CD14-positive monocyte (primary cell): ENCODE measurements around the gene LCLAT1. TPM values are rescaled to one million over a fixed set of nuclear protein-coding genes. Genes with fewer than 3 reads are reported as not detected.

Experiments used
- DNase-seq, 3 donors: peaks; one replicate each; pipeline ENCODE4 v3.0.0-alpha.2; 2011 to 2022
- H2AFZ ChIP-seq: 2 replicates; pipeline ENCODE4 v1.6.0; 2012; ENCODE audit warnings: mild to moderate bottlenecking, low read depth, low read length, inconsistent platforms; ENCODE audit not compliant: insufficient read depth, poor library complexity, severe bottlenecking
- H3K27ac ChIP-seq, 2 donors: 1 replicate in 1 of 2; 2 replicates in 1 of 2; pipeline ENCODE4 v1.5.1; 2012 to 2013; ENCODE audit warnings: low read length in 2 of 2, control low read depth in 1 of 2, inconsistent platforms in 1 of 2, low read depth in 1 of 2, mild to moderate bottlenecking in 1 of 2
- H3K27me3 ChIP-seq, 2 donors: one replicate each; pipeline versions ENCODE4 v1.6.0 to v1.6.1; 2011 to 2013; ENCODE audit warnings: low read length in 2 of 2; ENCODE audit not compliant: control insufficient read depth in 2 of 2, insufficient read depth in 2 of 2
- H3K36me3 ChIP-seq, 2 donors: replicated peaks in 1 of 2; 1 replicate in 1 of 2; 2 replicates in 1 of 2; pipeline versions ENCODE4 v1.5.1 to v1.6.1; 2012 to 2013; ENCODE audit warnings: low read length in 2 of 2, control low read depth in 1 of 2, inconsistent platforms in 1 of 2, mild to moderate bottlenecking in 1 of 2; ENCODE audit not compliant: insufficient read depth in 2 of 2, control insufficient read depth in 1 of 2
- H3K4me1 ChIP-seq, 2 donors: 1 replicate in 1 of 2; 2 replicates in 1 of 2; pipeline versions ENCODE4 v1.5.1 to v1.6.1; 2012 to 2013; ENCODE audit warnings: low read length in 2 of 2, control low read depth in 1 of 2, inconsistent platforms in 1 of 2, mild to moderate bottlenecking in 1 of 2, moderate library complexity in 1 of 2; ENCODE audit not compliant: insufficient read depth in 2 of 2, control insufficient read depth in 1 of 2
- H3K4me2 ChIP-seq: replicated peaks from 2 replicates; pipeline ENCODE3; 2012; ENCODE audit warnings: low read length, moderate library complexity, mild to moderate bottlenecking; ENCODE audit not compliant: poor library complexity, severe bottlenecking; ENCODE audit errors: extremely low read depth
- H3K4me3 ChIP-seq, 3 experiments: fragments of 200-600 bp in 1 of 3; sonication (generic) in 1 of 3; replicated peaks in 1 of 3; 1 replicate in 2 of 3; 2 replicates in 1 of 3; pipeline ENCODE4 v1.5.1; 2011 to 2013; ENCODE audit warnings: low read length in 3 of 3, mild to moderate bottlenecking in 3 of 3, control low read depth in 2 of 3, low read depth in 2 of 3, inconsistent platforms in 1 of 3, moderate library complexity in 1 of 3
- H3K79me2 ChIP-seq: 2 replicates; pipeline ENCODE4 v1.6.0; 2012; ENCODE audit warnings: mild to moderate bottlenecking, control low read depth, inconsistent platforms, low read length, moderate library complexity; ENCODE audit not compliant: insufficient read depth
- H3K9ac ChIP-seq: 2 replicates; pipeline ENCODE4 v1.6.0; 2017; ENCODE audit warnings: low read length, mild to moderate bottlenecking; ENCODE audit not compliant: insufficient read depth, poor library complexity, severe bottlenecking
- H3K9me3 ChIP-seq, 2 donors: replicated peaks in 1 of 2; 1 replicate in 1 of 2; 2 replicates in 1 of 2; pipeline versions ENCODE4 v1.5.1 to v1.6.1; 2012 to 2013; ENCODE audit warnings: low read length in 2 of 2, control low read depth in 1 of 2; ENCODE audit not compliant: control insufficient read depth in 1 of 2, insufficient read depth in 1 of 2
- H4K20me1 ChIP-seq: 2 replicates; pipeline ENCODE4 v1.6.0; 2012; ENCODE audit warnings: mild to moderate bottlenecking, low read length, control low read depth, moderate library complexity; ENCODE audit not compliant: insufficient read depth
- H3K27ac Mint-ChIP-seq, 7 donors: one replicate each; pipeline ENCODE4 v1.8.0; 2020; ENCODE audit warnings: mild to moderate bottlenecking in 7 of 7, mixed read lengths in 7 of 7, moderate library complexity in 6 of 7, inconsistent platforms in 2 of 7
- H3K27me3 Mint-ChIP-seq, 3 donors: one replicate each; pipeline ENCODE4 v1.8.0; 2021 to 2022; ENCODE audit warnings: low read depth in 3 of 3, mild to moderate bottlenecking in 3 of 3, mixed read lengths in 3 of 3, moderate library complexity in 3 of 3, inconsistent platforms in 1 of 3
- H3K36me3 Mint-ChIP-seq, 2 donors: one replicate each; pipeline ENCODE4 v1.8.0; 2020; ENCODE audit warnings: mixed read lengths in 2 of 2, inconsistent platforms in 1 of 2, mild to moderate bottlenecking in 1 of 2
- H3K4me1 Mint-ChIP-seq: one replicate; pipeline ENCODE4 v1.8.0; 2020; ENCODE audit warnings: mild to moderate bottlenecking, mixed read lengths
- H3K4me3 Mint-ChIP-seq, 2 donors: one replicate each; pipeline ENCODE4 v1.8.0; 2020; ENCODE audit warnings: mild to moderate bottlenecking in 2 of 2, mixed read lengths in 2 of 2, moderate library complexity in 1 of 2
- H3K9me3 Mint-ChIP-seq, 7 donors: one replicate each; pipeline ENCODE4 v1.8.0; 2020 to 2022; ENCODE audit warnings: mixed read lengths in 7 of 7, mild to moderate bottlenecking in 6 of 7, moderate library complexity in 6 of 7, inconsistent platforms in 2 of 7
- whole genome bisulfite sequencing: methylation state at CpG from one replicate; pipeline ENCODE4 v1.1.5; 2013; ENCODE audit warnings: missing lambda C conversion rate; ENCODE audit not compliant: insufficient coverage; 5-methylcytosine and 5-hydroxymethylcytosine counted together
- intact Hi-C, 2 donors: fragments of 100-400 bp; cut with micrococcal nuclease; formaldehyde crosslinking; loops; one replicate each; pipeline versions ENCODE4 v1.15.0 to v1.15.1; 2023
- polyA plus RNA-seq, 3 donors: library from polyadenylated mRNA; depleted of rRNA in 1 of 3; unstranded in 2 of 3; stranded (reverse) in 1 of 3; fragments of 300-500 nt in 2 of 3; fragments of >200 nt in 1 of 3; fragmentation: Illumina TruSeq in 2 of 3; gene quantifications; 1 replicate in 2 of 3; 2 replicates in 1 of 3; pipeline ENCODE4 v1.2.3, GENCODE V29; 2012 to 2021
- TF ChIP-seq, protein P1 (sequence below): fragments of 200-600 bp; IDR thresholded peaks from one replicate; pipeline ENCODE4 v1.8.0; 2022; ENCODE audit warnings: antibody characterized with exemption, mild to moderate bottlenecking

Gene LCLAT1
- polyA plus RNA-seq, 3 donors, result 1.2 to 5.7 (median 1.3) TPM

GRCh38 chr2:30436859-30437435 lies 10.1 kb upstream of the LCLAT1 start:
- no peaks in the 10 kb centered on the region for H3K27me3 ChIP-seq
- H3K36me3 ChIP-seq, result no peaks in the 10 kb centered on the region
- Mint-ChIP-seq H3K4me3 (no peak overlapping the region), H3K27me3 (peaks cover 1 to 12% (median 3%) of the 10 kb centered on the region in 3 donors), H3K36me3 (no peaks in the 10 kb centered on the region), H3K27ac (peak overlapping the region in 1 of 7 donors; percentile 10), H3K4me1 (peaks cover 9% of the 10 kb centered on the region), H3K9me3 (peaks cover 0 to 8% (median 1%) of the 10 kb centered on the region in 7 donors)
- H3K79me2 ChIP-seq, result no peaks in the 10 kb centered on the region
- H4K20me1 ChIP-seq, result no peaks in the 10 kb centered on the region
- peak overlapping the region in 1 of 2 donors; percentile 42 for H3K27ac ChIP-seq
- no peak overlapping the region for H3K4me2 ChIP-seq
- DNase-seq, result no peak
- intact Hi-C loops, result no loop called here
- TF ChIP-seq, protein P1, sequence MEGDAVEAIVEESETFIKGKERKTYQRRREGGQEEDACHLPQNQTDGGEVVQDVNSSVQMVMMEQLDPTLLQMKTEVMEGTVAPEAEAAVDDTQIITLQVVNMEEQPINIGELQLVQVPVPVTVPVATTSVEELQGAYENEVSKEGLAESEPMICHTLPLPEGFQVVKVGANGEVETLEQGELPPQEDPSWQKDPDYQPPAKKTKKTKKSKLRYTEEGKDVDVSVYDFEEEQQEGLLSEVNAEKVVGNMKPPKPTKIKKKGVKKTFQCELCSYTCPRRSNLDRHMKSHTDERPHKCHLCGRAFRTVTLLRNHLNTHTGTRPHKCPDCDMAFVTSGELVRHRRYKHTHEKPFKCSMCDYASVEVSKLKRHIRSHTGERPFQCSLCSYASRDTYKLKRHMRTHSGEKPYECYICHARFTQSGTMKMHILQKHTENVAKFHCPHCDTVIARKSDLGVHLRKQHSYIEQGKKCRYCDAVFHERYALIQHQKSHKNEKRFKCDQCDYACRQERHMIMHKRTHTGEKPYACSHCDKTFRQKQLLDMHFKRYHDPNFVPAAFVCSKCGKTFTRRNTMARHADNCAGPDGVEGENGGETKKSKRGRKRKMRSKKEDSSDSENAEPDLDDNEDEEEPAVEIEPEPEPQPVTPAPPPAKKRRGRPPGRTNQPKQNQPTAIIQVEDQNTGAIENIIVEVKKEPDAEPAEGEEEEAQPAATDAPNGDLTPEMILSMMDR, result no peak
- H3K4me1 ChIP-seq, result peaks cover 5 to 7% of the 10 kb centered on the region in 2 donors
- WGBS, result 10% methylated on average over 1 of the region's 1 CpG
- no peak overlapping the region for H2AFZ ChIP-seq
- no peaks in the 10 kb centered on the region for H3K9me3 ChIP-seq
- no peak overlapping the region for H3K4me3 ChIP-seq
- H3K9ac ChIP-seq, result no peak overlapping the region

DNA sequence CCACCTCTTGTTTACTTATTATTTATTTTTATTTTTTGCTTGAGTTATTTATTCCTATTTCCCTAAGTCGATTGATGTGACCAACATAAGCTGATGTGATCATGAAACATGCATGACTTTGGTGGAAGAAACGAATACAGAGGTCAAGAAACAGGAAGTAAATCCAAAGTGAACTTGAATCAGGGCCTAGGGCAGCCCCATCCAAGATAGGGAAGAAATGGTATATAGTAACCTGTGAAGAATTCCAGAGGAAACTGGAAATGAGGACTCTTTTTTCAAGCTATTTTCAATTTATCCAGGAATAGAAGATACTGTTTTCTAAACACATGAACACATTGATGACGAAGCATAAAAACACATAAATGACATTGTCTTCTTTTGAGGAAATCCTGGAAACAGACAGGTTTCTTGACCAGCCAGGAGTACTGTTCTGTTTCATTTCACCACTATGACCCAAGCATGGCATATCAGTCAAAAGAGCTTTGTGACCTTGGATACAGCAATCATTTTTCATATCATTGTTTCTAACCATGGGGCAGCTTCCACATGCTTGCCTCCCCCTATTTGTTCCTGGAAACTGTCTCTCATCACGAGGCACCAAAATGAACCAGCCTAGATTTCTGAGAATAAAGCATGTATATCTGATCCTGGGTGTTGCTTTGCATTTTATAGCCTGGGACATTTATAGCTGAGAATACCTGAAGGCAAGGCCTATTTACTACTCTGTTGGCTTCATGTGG lies 9.1 kb upstream of the LCLAT1 start:
- intact Hi-C loops, result no loop called here

More for the DNA sequence above, 9.1 kb upstream of the LCLAT1 start:
- Histone ChIP-seq H3K4me1 (peaks cover 5 to 7% of the 10 kb centered on the region in 2 donors), H3K4me3 (no peak overlapping the region), H3K4me2 (no peak overlapping the region), H4K20me1 (no peaks in the 10 kb centered on the region), H3K79me2 (no peaks in the 10 kb centered on the region), H3K36me3 (no peaks in the 10 kb centered on the region), H3K27me3 (no peaks in the 10 kb centered on the region), H2AFZ (no peak overlapping the region), H3K27ac (no peak overlapping the region), H3K9ac (no peak overlapping the region), H3K9me3 (no peaks in the 10 kb centered on the region)
- Mint-ChIP-seq H3K4me3 (no peak overlapping the region), H3K9me3 (peaks cover 0 to 8% (median 0%) of the 10 kb centered on the region in 7 donors), H3K27ac (no peak overlapping the region), H3K4me1 (peaks cover 9% of the 10 kb centered on the region), H3K27me3 (peaks cover 0 to 12% (median 3%) of the 10 kb centered on the region in 3 donors), H3K36me3 (no peaks in the 10 kb centered on the region)
- TF ChIP-seq, protein P1, result no peak
- WGBS, result 60% methylated on average over 1 of the region's 4 CpGs
- DNase-seq, result no peak
